Activated CD4-positive, alpha-beta T cell treated with anti-CD3 and anti-CD28 coated beads for 1 hour (primary cell): ENCODE measurements around the gene COL8A1.

Experiments
- DNase-seq: peaks from one replicate; pipeline ENCODE4 v3.0.0-alpha.2; 2020

COL8A1 gene

GRCh38 chr3:99765042-99765942, 126.9 kb downstream of the COL8A1 start:
- DNase-seq, result no peak

- no peak for DNase-seq
These were observed 128.9 kb downstream of the COL8A1 start for GRCh38 chr3:99767291-99767690.

GRCh38 chr3:99768126-99768525, 129.7 kb downstream of the COL8A1 start:
- no peak for DNase-seq

GRCh38 chr3:99768808-99769501, 130.6 kb downstream of the COL8A1 start:
- no peak for DNase-seq

- DNase-seq, result no peak
These were observed 133.8 kb downstream of the COL8A1 start for GRCh38 chr3:99772171-99772570.

- no peak for DNase-seq
These were observed 134.3 kb downstream of the COL8A1 start for GRCh38 chr3:99772671-99773070.

- no peak for DNase-seq
These were observed 136.1 kb downstream of the COL8A1 start for GRCh38 chr3:99774467-99774866.

- DNase-seq, result no peak
These were observed 138.3 kb downstream of the COL8A1 start for GRCh38 chr3:99776516-99777209.

- DNase-seq, result no peak
These were observed 138.8 kb downstream of the COL8A1 start for GRCh38 chr3:99777210-99777549.

- DNase-seq, result no peak
These were observed 139.3 kb downstream of the COL8A1 start for GRCh38 chr3:99777708-99778107.

GRCh38 chr3:99780749-99781148, 142.4 kb downstream of the COL8A1 start:
- DNase-seq, result no peak

- DNase-seq, result no peak
These were observed 143.4 kb downstream of the COL8A1 start for GRCh38 chr3:99781761-99782160.

- DNase-seq, result no peak
These were observed 144.7 kb downstream of the COL8A1 start for GRCh38 chr3:99783011-99783573.

- DNase-seq, result no peak
These were observed 150.8 kb downstream of the COL8A1 start for GRCh38 chr3:99789011-99789721.

- DNase-seq, result no peak
These were observed 156.1 kb downstream of the COL8A1 start for GRCh38 chr3:99794485-99794884.

GRCh38 chr3:99795573-99795972, 157.2 kb downstream of the COL8A1 start:
- no peak for DNase-seq

GRCh38 chr3:99799422-99799821, 161.0 kb downstream of the COL8A1 start:
- DNase-seq, result no peak

- no peak for DNase-seq
These were observed 164.9 kb downstream of the COL8A1 start for GRCh38 chr3:99803297-99803696.

GRCh38 chr3:99805160-99805559, 166.8 kb downstream of the COL8A1 start:
- DNase-seq, result no peak

GRCh38 chr3:99808163-99808794, 169.9 kb downstream of the COL8A1 start:
- no peak for DNase-seq

- no peak for DNase-seq
These were observed 171.2 kb downstream of the COL8A1 start for GRCh38 chr3:99809565-99809964.

GRCh38 chr3:99810403-99810802, 172.0 kb downstream of the COL8A1 start:
- DNase-seq, result no peak
